ENCODE data around the gene PHACTR1.

DNA sequence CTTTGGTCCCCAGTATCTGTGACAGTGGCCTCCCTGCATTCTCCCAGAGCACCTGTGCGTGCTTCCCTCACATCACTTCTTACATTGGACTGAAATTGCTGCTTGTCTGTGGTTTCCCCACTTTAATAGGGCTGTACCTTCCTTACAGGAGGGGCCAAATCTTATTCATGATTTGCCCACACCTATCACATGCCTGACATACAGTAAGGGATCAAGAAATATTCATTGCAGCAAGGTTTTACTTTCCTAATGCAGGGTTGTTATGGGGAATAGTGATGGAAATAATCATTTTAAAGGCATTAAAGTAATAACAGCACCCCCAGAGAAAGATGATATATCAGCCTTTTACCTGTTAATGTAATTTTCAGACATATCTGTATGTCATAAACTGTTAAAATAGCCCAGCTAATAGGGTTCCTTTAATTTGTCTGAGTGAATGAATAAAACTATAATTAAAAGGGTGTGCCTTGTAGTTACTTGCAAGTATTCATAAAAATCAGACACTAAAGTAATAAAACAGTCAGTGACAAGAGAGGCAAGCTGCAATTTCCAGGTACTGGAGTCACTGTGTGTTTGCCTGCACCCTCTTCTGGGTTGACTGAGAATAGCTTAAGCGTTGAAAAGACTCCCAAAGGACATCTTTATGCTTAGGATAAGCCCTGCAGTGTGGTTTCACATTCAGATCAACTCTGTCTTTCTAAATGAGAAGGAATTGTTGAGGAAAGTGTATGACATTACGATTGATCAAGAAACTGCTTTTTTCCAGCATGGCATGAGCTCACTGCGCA, 182.7 kb downstream of the PHACTR1 start:
- TF ChIP-seq ATF2 (CRISPR knock-in tag; IDR thresholded peaks at IDR 0.05) (no peak), JUND (IDR thresholded peaks at IDR 0.05; ENCODE audit: borderline replicate concordance, low read depth, low read length) (no peak), JUND (tag; IDR thresholded peaks at IDR 0.05; ENCODE audit: borderline replicate concordance, low read depth, low read length) (no peak), ZHX1 (conservative IDR thresholded peaks at IDR 0.05; ENCODE audit: low read length) (no peak), CTCF (IDR thresholded peaks at IDR 0.05 in 2 of 3, conservative IDR thresholded peaks at IDR 0.05 in 1 of 3; ENCODE audit: insufficient read depth in 2 of 3, low read depth in 1 of 3, low read length in 3 of 3) (no peak), CCNT2 (IDR thresholded peaks at IDR 0.05; ENCODE audit: borderline replicate concordance, extremely low read depth, insufficient read length, low read depth, low read length) (no peak), NR1H2 (CRISPR knock-in tag; IDR thresholded peaks at IDR 0.05) (no peak), ARNT (IDR thresholded peaks at IDR 0.05) (no peak), ZNF444 (CRISPR knock-in tag; IDR thresholded peaks at IDR 0.05) (no peak), RERE (CRISPR knock-in tag; IDR thresholded peaks at IDR 0.05; ENCODE audit: borderline replicate concordance) (no peak), MAFF (IDR thresholded peaks at IDR 0.05; ENCODE audit: low read length) (no peak), ZNF512 (tag; IDR thresholded peaks at IDR 0.05) (no peak)
